SU-DHL-6 (cell line): Measurements from ENCODE around the gene TXN2.
"Not testable (repeated sequence)": the region's sequence is repeated elsewhere in the genome, so short reads cannot be mapped to it uniquely, and the experiment has no call there.

Source experiments
- H2AFZ ChIP-seq: fragments of 200-600 bp; sonication (generic); 2 replicates; pipeline ENCODE4 v1.6.1; 2014; ENCODE audit warnings: low read depth, mild to moderate bottlenecking, moderate library complexity, mixed read lengths, antibody characterized with exemption, low read length; ENCODE audit not compliant: severe bottlenecking
- H3F3A ChIP-seq: fragments of 200-600 bp; shearing (Covaris generic); 2 replicates; pipeline ENCODE4 v1.6.0; 2016; ENCODE audit warnings: antibody characterized with exemption, mild to moderate bottlenecking; ENCODE audit not compliant: insufficient read depth
- H3K27ac ChIP-seq: fragments of 200-600 bp; sonication (generic); 2 replicates; pipeline ENCODE4 v1.5.1; 2016; ENCODE audit warnings: low read depth, mild to moderate bottlenecking, low read length, moderate library complexity, mixed read lengths
- H3K27me3 ChIP-seq: fragments of 200-600 bp; sonication (generic), shearing (Covaris generic); 2 replicates; pipeline ENCODE4 v1.6.0; 2014; ENCODE audit warnings: mild to moderate bottlenecking, low read length
- H3K36me3 ChIP-seq: fragments of 200-600 bp; sonication (generic); 2 replicates; pipeline ENCODE4 v1.6.1; 2014; ENCODE audit warnings: mild to moderate bottlenecking, low read length, mixed read lengths
- H3K4me2 ChIP-seq: fragments of 300-600, 200-600 bp; shearing (Covaris generic), sonication (generic); 2 replicates; pipeline ENCODE4 v1.6.0; 2014; ENCODE audit warnings: low read length, low read depth, mild to moderate bottlenecking; ENCODE audit not compliant: poor library complexity, severe bottlenecking
- H3K4me3 ChIP-seq: fragments of 200-600 bp; sonication (generic); 2 replicates; pipeline ENCODE4 v1.5.1; 2014; ENCODE audit warnings: antibody characterized with exemption, low read length, mild to moderate bottlenecking, mixed read lengths; ENCODE audit not compliant: insufficient read depth, poor library complexity, severe bottlenecking
- H3K79me2 ChIP-seq: fragments of 200-600 bp; sonication (generic); 2 replicates; pipeline ENCODE4 v1.6.1; 2014; ENCODE audit warnings: mild to moderate bottlenecking, low read length, moderate library complexity; ENCODE audit not compliant: insufficient read depth
- H3K9ac ChIP-seq: fragments of 200-600 bp; sonication (generic); 2 replicates; pipeline ENCODE4 v1.7.0; 2014; ENCODE audit warnings: mild to moderate bottlenecking, low read length
- H3K9me2 ChIP-seq: fragments of 200-600 bp; sonication (generic); replicated peaks from 2 replicates; pipeline ENCODE4 v1.6.1; 2014; ENCODE audit warnings: low read length; ENCODE audit not compliant: insufficient read depth
- H3K9me3 ChIP-seq: fragments of 200-600 bp; sonication (generic); 2 replicates; pipeline ENCODE4 v1.6.1; 2014; ENCODE audit warnings: low read length, mixed read lengths; ENCODE audit not compliant: insufficient read depth
- H4K20me1 ChIP-seq: fragments of 200-600 bp; sonication (generic); 2 replicates; pipeline ENCODE4 v1.6.1; 2014; ENCODE audit warnings: low read depth, mild to moderate bottlenecking, antibody characterized with exemption, low read length, moderate library complexity, mixed read lengths
- CTCF ChIP-seq: fragments of 200-600 bp; sonication (generic); IDR thresholded peaks from one replicate; pipeline ENCODE4 v1.5.1; 2017; ENCODE audit warnings: antibody characterized with exemption, mild to moderate bottlenecking, low read length, moderate library complexity; ENCODE audit not compliant: insufficient read depth, poor library complexity, severe bottlenecking
- EZH2phosphoT487 ChIP-seq: fragments of 200-600 bp; sonication (generic), shearing (Covaris generic); conservative IDR thresholded peaks from 2 replicates; pipeline ENCODE4 v1.6.1; 2018; ENCODE audit warnings: mild to moderate bottlenecking, antibody characterized with exemption, low read length, moderate library complexity, mixed read lengths

TXN2 gene

GRCh38 chr22:36452250-36452977 is 29.0 kb downstream of the TXN2 start:
- Histone ChIP-seq H3K27ac (peak overlapping the region; percentile 84), H3K9ac (peak overlapping the region; percentile 50), H3K9me3 (no peaks in the 10 kb centered on the region), H3F3A (peaks cover 44% of the 10 kb centered on the region), H4K20me1 (no peaks in the 10 kb centered on the region), H3K9me2 (no peaks in the 10 kb centered on the region), H3K79me2 (no peaks in the 10 kb centered on the region), H3K36me3 (no peaks in the 10 kb centered on the region), H2AFZ (peak overlapping the region; percentile 44), H3K27me3 (no peaks in the 10 kb centered on the region), H3K4me3 (peak overlapping the region; percentile 25), H3K4me2 (peak overlapping the region; percentile 72)
- TF ChIP-seq EZH2phosphoT487 (no peak), CTCF (no peak)

- H4K20me1 ChIP-seq, H3K9me2 ChIP-seq, H3K27me3 ChIP-seq, H3K9me3 ChIP-seq, H2AFZ ChIP-seq, H3K9ac ChIP-seq, H3K79me2 ChIP-seq, H3K4me2 ChIP-seq, H3K4me3 ChIP-seq, H3K36me3 ChIP-seq: not testable (repeated sequence)
- Histone ChIP-seq H3F3A (peaks cover 40% of the 10 kb centered on the region), H3K27ac (peak overlapping the region; percentile 84)
Observed at GRCh38 chr22:36450923-36451322, 30.5 kb downstream of the TXN2 start.

- H3K27me3 ChIP-seq, result no peaks in the 10 kb centered on the region
- H4K20me1 ChIP-seq, result no peaks in the 10 kb centered on the region
- H3K9me3 ChIP-seq, result no peaks in the 10 kb centered on the region
- peaks cover 32% of the 10 kb centered on the region for H3F3A ChIP-seq
- H3K79me2 ChIP-seq, result no peaks in the 10 kb centered on the region
- no peak overlapping the region for H2AFZ ChIP-seq
- no peak for TF ChIP-seq CTCF
- no peak for TF ChIP-seq EZH2phosphoT487
- no peak overlapping the region for H3K9ac ChIP-seq
- H3K36me3 ChIP-seq, result no peaks in the 10 kb centered on the region
- no peaks in the 10 kb centered on the region for H3K9me2 ChIP-seq
- no peak overlapping the region for H3K27ac ChIP-seq
- H3K4me2 ChIP-seq, result no peak overlapping the region
- no peak overlapping the region for H3K4me3 ChIP-seq
Observed at GRCh38 chr22:36449596-36450175, 31.8 kb downstream of the TXN2 start.

GRCh38 chr22:36447632-36448031 is 33.8 kb downstream of the TXN2 start:
- no peak overlapping the region for H3K4me2 ChIP-seq
- H3K27ac ChIP-seq, result no peak overlapping the region
- TF ChIP-seq EZH2phosphoT487 (no peak), CTCF (no peak)

More at GRCh38 chr22:36447632-36448031, 33.8 kb downstream of the TXN2 start:
- peaks cover 18% of the 10 kb centered on the region for H3F3A ChIP-seq
- no peak overlapping the region for H3K4me3 ChIP-seq
- no peaks in the 10 kb centered on the region for H4K20me1 ChIP-seq
- H3K9me3 ChIP-seq, result no peaks in the 10 kb centered on the region
- no peak overlapping the region for H2AFZ ChIP-seq
- H3K9ac ChIP-seq, result no peak overlapping the region
- no peaks in the 10 kb centered on the region for H3K9me2 ChIP-seq
- H3K79me2 ChIP-seq, result no peaks in the 10 kb centered on the region
- no peaks in the 10 kb centered on the region for H3K36me3 ChIP-seq
- H3K27me3 ChIP-seq, result no peaks in the 10 kb centered on the region
